Right atrium auricular region (tissue), 2 donors: ENCODE results near the gene CNGA3. TPM values are rescaled to one million over a fixed set of nuclear protein-coding genes. Genes with fewer than 3 reads are reported as not detected.
A peak's percentile ranks its signal among the peaks of the same experiment; 100 is the strongest.

Experiments
- DNase-seq: peaks from one replicate; pipeline ENCODE4 v3.0.0-alpha.2; 2019; ENCODE audit warnings: low spot score
- H3K27ac ChIP-seq, 2 donors: fragments of 200-600 bp; sonication (generic); 1 replicate in 1 of 2; 2 replicates in 1 of 2; pipeline ENCODE4 v1.5.1; 2016 to 2019
- H3K27me3 ChIP-seq, 2 donors: fragments of 200-600 bp; sonication (generic); one replicate each; pipeline versions ENCODE4 v1.5.1 to v1.6.0; 2017 to 2019
- H3K36me3 ChIP-seq: fragments of 200-600 bp; sonication (generic); one replicate; pipeline ENCODE4 v1.5.1; 2016
- H3K4me1 ChIP-seq, 2 donors: fragments of 200-600 bp; sonication (generic); one replicate each; pipeline versions ENCODE4 v1.5.1 to v1.6.0; 2017 to 2019
- H3K4me3 ChIP-seq, 2 donors: fragments of 200-600 bp; sonication (generic); 1 replicate in 1 of 2; 2 replicates in 1 of 2; pipeline ENCODE4 v1.5.1; 2017 to 2019; ENCODE audit warnings: mild to moderate bottlenecking in 1 of 2, moderate library complexity in 1 of 2
- H3K9me3 ChIP-seq, 2 donors: fragments of 200-600 bp; sonication (generic); one replicate each; pipeline ENCODE4 v1.5.1; 2019
- CTCF ChIP-seq, 2 donors: fragments of 200-600 bp; sonication (generic); IDR thresholded peaks; one replicate each; pipeline ENCODE4 v1.5.1; 2019; ENCODE audit warnings: antibody characterized with exemption in 2 of 2
- total RNA-seq, 2 donors: library from RNA; depleted of rRNA; stranded (reverse); fragments of >200 nt; gene quantifications; one replicate each; pipeline ENCODE4 v1.1.0, GENCODE V29; 2016

The CNGA3 gene
- total RNA-seq, 2 donors from 2014 or later: not detected

- Histone ChIP-seq H3K4me3 (no peak overlapping the region), H3K4me1 (peaks cover 0 to 20% of the 10 kb centered on the region in 2 donors), H3K27ac (no peak overlapping the region), H3K9me3 (peaks cover 0 to 14% of the 10 kb centered on the region in 2 donors), H3K36me3 (no peaks in the 10 kb centered on the region), H3K27me3 (no peaks in the 10 kb centered on the region)
- no peak for DNase-seq
- no peak for TF ChIP-seq CTCF (IDR thresholded peaks at IDR 0.05)
Measured at GRCh38 chr2:98441706-98442450, 95.6 kb downstream of the CNGA3 start.

- Histone ChIP-seq H3K4me1 (peaks cover 0 to 20% of the 10 kb centered on the region in 2 donors), H3K27ac (no peak overlapping the region), H3K4me3 (no peak overlapping the region), H3K27me3 (no peaks in the 10 kb centered on the region), H3K36me3 (no peaks in the 10 kb centered on the region), H3K9me3 (peaks cover 0 to 14% of the 10 kb centered on the region in 2 donors)
- no peak for DNase-seq
- TF ChIP-seq CTCF (IDR thresholded peaks at IDR 0.05): no peak
Measured at GRCh38 chr2:98442488-98442887, 96.2 kb downstream of the CNGA3 start.

GRCh38 chr2:98444436-98445176 is 98.3 kb downstream of the CNGA3 start, which contains the start of gene INPP4A:
INPP4A (plus strand) TSS chr2:98444858; CDS start chr2:98520049, 75,191 bp downstream.
- Histone ChIP-seq H3K4me3 (peak within 1 kb of the TSS; percentile 79 to 83), H3K4me1 (peaks cover 0 to 20% of the 10 kb centered on the region in 2 donors), H3K27me3 (no peaks in the 10 kb centered on the region), H3K9me3 (peaks cover 0 to 5% of the 10 kb centered on the region in 2 donors), H3K27ac (peak within 1 kb of the TSS; percentile 71 to 77), H3K36me3 (no peaks in the 10 kb centered on the region)
- DNase-seq: no peak
- peak in 1 of 2 donors; percentile 26 for TF ChIP-seq CTCF (IDR thresholded peaks at IDR 0.05)

- no peak for DNase-seq
- H3K4me3 ChIP-seq: peak overlapping the region; percentile 79 to 83
- no peaks in the 10 kb centered on the region for H3K36me3 ChIP-seq
- H3K27me3 ChIP-seq: no peaks in the 10 kb centered on the region
- TF ChIP-seq CTCF (IDR thresholded peaks at IDR 0.05): no peak
- no peaks in the 10 kb centered on the region for H3K9me3 ChIP-seq
- peaks cover 0 to 24% of the 10 kb centered on the region in 2 donors for H3K4me1 ChIP-seq
- peak overlapping the region; percentile 71 to 77 for H3K27ac ChIP-seq
Measured at GRCh38 chr2:98445177-98445682, 99.0 kb downstream of the CNGA3 start.

- peaks cover 0 to 31% of the 10 kb centered on the region in 2 donors for H3K4me1 ChIP-seq
- H3K36me3 ChIP-seq: no peaks in the 10 kb centered on the region
- no peak for TF ChIP-seq CTCF (IDR thresholded peaks at IDR 0.05)
- no peaks in the 10 kb centered on the region for H3K9me3 ChIP-seq
- H3K27ac ChIP-seq: peak overlapping the region in 1 of 2 donors; percentile 77
- no peak for DNase-seq
- no peaks in the 10 kb centered on the region for H3K27me3 ChIP-seq
- peak overlapping the region; percentile 79 to 83 for H3K4me3 ChIP-seq
Measured at GRCh38 chr2:98445683-98446581, 99.7 kb downstream of the CNGA3 start.
